Stimulated activated CD4-positive, alpha-beta T cell treated with anti-CD3 and anti-CD28 coated beads, Interleukin-15, amount 100 ng/mL, for 48 hours (primary cell): ENCODE measurements around the gene EEF1B2.
"Not testable (repeated sequence)": the region's sequence is repeated elsewhere in the genome, so short reads cannot be mapped to it uniquely, and the experiment has no call there.

ENCODE experiments used
- DNase-seq, 2 donors: peaks; one replicate each; pipeline ENCODE4 v3.0.0-alpha.2; 2020; ENCODE audit warnings: low read depth in 2 of 2

The EEF1B2 gene

GRCh38 chr2:206164261-206164862, 4.7 kb downstream of the EEF1B2 start:
- no peak for DNase-seq

GRCh38 chr2:206168230-206168629, 8.5 kb downstream of the EEF1B2 start:
- not testable (repeated sequence) for DNase-seq

GRCh38 chr2:206171624-206172397, 12.1 kb downstream of the EEF1B2 start:
- not testable (repeated sequence) for DNase-seq

GRCh38 chr2:206173147-206173546, 13.5 kb downstream of the EEF1B2 start:
- DNase-seq = no peak

- no peak for DNase-seq
Measured at GRCh38 chr2:206176121-206176520, 16.4 kb downstream of the EEF1B2 start.

GRCh38 chr2:206176901-206177300, 17.2 kb downstream of the EEF1B2 start:
- DNase-seq = no peak

GRCh38 chr2:206181526-206181925, 21.8 kb downstream of the EEF1B2 start:
- not testable (repeated sequence) for DNase-seq

- DNase-seq = no peak
Measured at GRCh38 chr2:206189691-206190090, 30.0 kb downstream of the EEF1B2 start.

- DNase-seq = no peak
Measured at GRCh38 chr2:206190111-206190510, 30.4 kb downstream of the EEF1B2 start.

GRCh38 chr2:206190689-206191088, 31.0 kb downstream of the EEF1B2 start:
- no peak for DNase-seq

- no peak for DNase-seq
Measured at GRCh38 chr2:206192157-206192556, 32.5 kb downstream of the EEF1B2 start.

- DNase-seq = no peak
Measured at GRCh38 chr2:206193671-206194357, 34.1 kb downstream of the EEF1B2 start.

- DNase-seq = no peak
Measured at GRCh38 chr2:206198677-206199076, 39.0 kb downstream of the EEF1B2 start.

GRCh38 chr2:206201075-206201848, 41.6 kb downstream of the EEF1B2 start:
- no peak for DNase-seq

GRCh38 chr2:206202446-206202845, 42.8 kb downstream of the EEF1B2 start:
- DNase-seq = no peak

GRCh38 chr2:206203331-206203730, 43.6 kb downstream of the EEF1B2 start:
- DNase-seq = no peak

- no peak for DNase-seq
Measured at GRCh38 chr2:206204710-206205109, 45.0 kb downstream of the EEF1B2 start.

GRCh38 chr2:206207316-206207715, 47.6 kb downstream of the EEF1B2 start:
- DNase-seq = not testable (repeated sequence)

GRCh38 chr2:206208900-206209299, 49.2 kb downstream of the EEF1B2 start:
- DNase-seq = no peak

GRCh38 chr2:206211657-206212255, 52.1 kb downstream of the EEF1B2 start:
- no peak for DNase-seq
